Small intestine (tissue), 7 donors: ENCODE data around the gene TDG. TPM values are rescaled to one million over a fixed set of nuclear protein-coding genes. Genes with fewer than 3 reads are reported as not detected.
"Not testable (repeated sequence)": the region's sequence is repeated elsewhere in the genome, so short reads cannot be mapped to it uniquely, and the experiment has no call there.

Source experiments
- DNase-seq, 2 donors: peaks; one replicate each; pipeline versions ENCODE4 v3.0.0 to v3.0.0-alpha.2; 2013
- FAIRE-seq: peaks from 2 replicates; lab custom pipeline; 2012; peaks lifted over from hg19 to GRCh38; lab: Jason Lieb, UNC
- H3K27ac ChIP-seq, 3 donors: one replicate each; pipeline ENCODE4 v1.5.1; 2013; ENCODE audit warnings: low read length in 2 of 3, mild to moderate bottlenecking in 2 of 3, control low read depth in 1 of 3, inconsistent platforms in 1 of 3, low read depth in 1 of 3, moderate library complexity in 1 of 3
- H3K27me3 ChIP-seq, 3 donors: one replicate each; pipeline ENCODE4 v1.6.1; 2013; ENCODE audit warnings: low read length in 3 of 3, inconsistent platforms in 1 of 3; ENCODE audit not compliant: control insufficient read depth in 3 of 3, insufficient read depth in 3 of 3
- H3K36me3 ChIP-seq, 3 donors: one replicate each; pipeline ENCODE4 v1.6.1; 2013; ENCODE audit warnings: low read length in 3 of 3, inconsistent platforms in 1 of 3, low read depth in 1 of 3, mild to moderate bottlenecking in 1 of 3, moderate library complexity in 1 of 3; ENCODE audit not compliant: control insufficient read depth in 3 of 3, insufficient read depth in 2 of 3
- H3K4me1 ChIP-seq, 3 donors: one replicate each; pipeline ENCODE4 v1.6.1; 2013; ENCODE audit warnings: low read length in 2 of 3, inconsistent platforms in 1 of 3, low read depth in 1 of 3, mild to moderate bottlenecking in 1 of 3, moderate library complexity in 1 of 3; ENCODE audit not compliant: control insufficient read depth in 3 of 3, insufficient read depth in 2 of 3
- H3K4me3 ChIP-seq, 3 donors: one replicate each; pipeline ENCODE4 v1.5.1; 2013; ENCODE audit warnings: low read length in 3 of 3, control low read depth in 1 of 3, inconsistent platforms in 1 of 3, low read depth in 1 of 3, mild to moderate bottlenecking in 1 of 3, moderate library complexity in 1 of 3
- H3K9me3 ChIP-seq, 2 donors: one replicate each; pipeline ENCODE4 v1.6.1; 2013; ENCODE audit warnings: low read depth in 1 of 2, low read length in 1 of 2; ENCODE audit not compliant: control insufficient read depth in 2 of 2, insufficient read depth in 1 of 2
- WGBS, 3 donors: extraction: QIAGEN DNeasy Blood & Tissue Kit; methylation state at CpG; one replicate each; pipeline ENCODE4 v1.1.7; 2013; 5-methylcytosine and 5-hydroxymethylcytosine counted together
- polyA plus RNA-seq, 4 donors: library from polyadenylated mRNA; stranded (reverse) in 3 of 4; unstranded in 1 of 4; fragments of 200-250 nt in 3 of 4; fragments of 120-200 nt in 1 of 4; gene quantifications; one replicate each; pipeline versions ENCODE4 v1.2.1 to v1.2.3, GENCODE V29; 2013
- donor health status: healthy with polysubstance abuse.
- donor health status: control.
- donor health status: control.
- donor health status: Bipolar disorder and iron deficiency.
- donor health status: healthy.

The TDG gene
- polyA plus RNA-seq, 4 donors, result 11.3 to 37.4 (median 15.7) TPM

- WGBS, 3 donors, result 55 to 57% (median 56%) methylated on average over 5 of the region's 5 CpGs
- FAIRE-seq, result no peak
- Histone ChIP-seq H3K4me1 (no peaks in the 10 kb centered on the region), H3K9me3 (peaks cover 0 to 4% of the 10 kb centered on the region in 2 donors), H3K4me3 (no peak overlapping the region), H3K27ac (no peak overlapping the region), H3K27me3 (peaks cover 0 to 6% (median 2%) of the 10 kb centered on the region in 3 donors), H3K36me3 (no peaks in the 10 kb centered on the region)
- DNase-seq, result no peak
Observed at GRCh38 chr12:104026841-104027599, 61.3 kb downstream of the TDG start.

GRCh38 chr12:104030596-104030995, 64.9 kb downstream of the TDG start:
- H3K27me3 ChIP-seq, H3K9me3 ChIP-seq, DNase-seq, H3K4me3 ChIP-seq, H3K27ac ChIP-seq, H3K4me1 ChIP-seq, FAIRE-seq, H3K36me3 ChIP-seq: not testable (repeated sequence)
- 94 to 97% (median 96%) methylated on average over 6 to 11 of the region's 27 CpGs for WGBS, 3 donors

- H3K4me3 ChIP-seq, DNase-seq, H3K27ac ChIP-seq, H3K9me3 ChIP-seq, H3K36me3 ChIP-seq, H3K4me1 ChIP-seq, FAIRE-seq, H3K27me3 ChIP-seq: not testable (repeated sequence)
- WGBS, 3 donors, result 86 to 92% (median 87%) methylated on average over 2 of the region's 2 CpGs
Observed at GRCh38 chr12:104036143-104036542, 70.5 kb downstream of the TDG start.

Other genes with a start within 250 kb of the TDG start
- 1 to 10 TPM in 2 of 4 donors, under 1 TPM in 2; 0.22 to 8.7 (median 0.78) TPM for gene NT5DC3, start 124.6 kb upstream of the TDG start, polyA plus RNA-seq
- 100 to 1,000 TPM; 205 to 928 (median 450) TPM for gene HSP90B1, start 35.5 kb upstream of the TDG start, polyA plus RNA-seq
- 10 to 100 TPM in 1 of 4 donors, 1 to 10 TPM in 1, under 1 TPM in 1, not detected in 1; 0.54 to 10.9 (median 5.2) TPM for gene GLT8D2, start 84.3 kb downstream of the TDG start, polyA plus RNA-seq
- gene HCFC2, start 98.7 kb downstream of the TDG start, polyA plus RNA-seq, result 1 to 10 TPM; 5.0 to 8.4 (median 6.6) TPM
- 10 to 100 TPM; 14.1 to 36.1 (median 16.7) TPM for gene NFYB, start 172.3 kb downstream of the TDG start, polyA plus RNA-seq
- gene TXNRD1, start 249.9 kb downstream of the TDG start, polyA plus RNA-seq, result 10 to 100 TPM; 29.3 to 64.2 (median 49.2) TPM